ENCODE measurements around the gene TSACC. TPM values are rescaled to one million over a fixed set of nuclear protein-coding genes. Genes with fewer than 3 reads are reported as not detected.

TSACC gene
- total and polyA plus RNA-seq, 10 of the 15 experiments (the other 5 are each of a cell fraction or from before 2014, with no cell fraction given), result 0.25 to 2.8 (median 0.92) TPM; not detected in 4

- Histone ChIP-seq H3K27ac (ENCODE audit: control insufficient read depth, insufficient read depth) (no peak overlapping the region), H3K4me3 (no peak overlapping the region), H3K4me1 (ENCODE audit: control insufficient read depth, insufficient read depth, low read length) (no peaks in the 10 kb centered on the region), H3K9ac (ENCODE audit: control insufficient read depth, insufficient read depth, low read length) (no peak overlapping the region), H3K4me2 (ENCODE audit: control insufficient read depth, insufficient read depth) (no peak overlapping the region), H3K9me3 (replicated peaks; ENCODE audit: control insufficient read depth, insufficient read depth, low read length) (no peaks in the 10 kb centered on the region), H3K79me2 (ENCODE audit: control insufficient read depth, insufficient read depth, low read length) (no peaks in the 10 kb centered on the region), H4K20me1 (ENCODE audit: control insufficient read depth, insufficient read depth) (no peaks in the 10 kb centered on the region), H3K36me3 (ENCODE audit: control insufficient read depth in 2 of 2, insufficient read depth in 2 of 2, low read length in 1 of 2) (no peaks in the 10 kb centered on the region), H3K27me3 (replicated peaks in 1 of 2; ENCODE audit: control insufficient read depth in 2 of 2, insufficient read depth in 2 of 2, low read length in 1 of 2) (peaks cover 3 to 11% of the 10 kb centered on the region in 2 experiments; a peak in 3 of 4 replicates), H2AFZ (ENCODE audit: control insufficient read depth, low read depth, low read length) (no peak overlapping the region)
- SMC1A ChIA-PET (ENCODE audit: uncharacterized antibody, unreplicated experiment), result no interaction called here
- POLR2A ChIA-PET, result no interaction called here
- ATAC-seq, result no peak
- no TSS peak for BruUV-seq (replicated peaks)
- FAIRE-seq, result no peak
- intact Hi-C loops (cut with micrococcal nuclease; ENCODE audit: unreplicated experiment) (no loop called here), in situ Hi-C loops (cut with MboI) (no loop called here)
- DNase-seq (ENCODE audit: low read depth, low spot score), result no peak
- 36% methylated on average over 9 of the region's 9 CpGs for WGBS (ENCODE audit: insufficient coverage, insufficient replicate concordance, low lambda C conversion rate, missing lambda C conversion rate)
- CTCF ChIA-PET, result no interaction called here
- RAD21 ChIA-PET (ENCODE audit: unreplicated experiment), result interaction anchor here (0.5 kb wide), 1 partner anchor 75 kb away, joined by 3 read pairs; no protein-coding TSS in a partner anchor
- no peak for TF ChIP-seq CBX5 (IDR thresholded peaks at IDR 0.05; ENCODE audit: low read depth)
- no peak for TF ChIP-seq IRF5 (IDR thresholded peaks at IDR 0.05; ENCODE audit: borderline replicate concordance)
- no peak for TF ChIP-seq CHD4 (IDR thresholded peaks at IDR 0.05)
- TF ChIP-seq ZNF24 (IDR thresholded peaks at IDR 0.05), result no peak
- TF ChIP-seq RAD21 (IDR thresholded peaks at IDR 0.05; ENCODE audit: insufficient read depth, low read depth, low read length), result no peak
- TF ChIP-seq YBX1 (IDR thresholded peaks at IDR 0.05), result no peak
- no peak for TF ChIP-seq TCF12 (IDR thresholded peaks at IDR 0.05; ENCODE audit: low read depth, low read length)
- TF ChIP-seq CUX1 (IDR thresholded peaks at IDR 0.05; ENCODE audit: insufficient replicate concordance, low read depth, low read length), result no peak
- TF ChIP-seq SP1 (IDR thresholded peaks at IDR 0.05; ENCODE audit: low read depth, low read length), result no peak
- TF ChIP-seq SREBF1 (IDR thresholded peaks at IDR 0.05; ENCODE audit: low read length), result no peak
- no peak for TF ChIP-seq E2F8 (IDR thresholded peaks at IDR 0.05; ENCODE audit: low read depth, partially characterized antibody)
- no peak for TF ChIP-seq SRF (IDR thresholded peaks at IDR 0.05; ENCODE audit: low read depth in 2 of 2, low read length in 2 of 2)
- TF ChIP-seq HSF1 (IDR thresholded peaks at IDR 0.05; ENCODE audit: low read depth, low read length), result no peak
These were observed 29.2 kb downstream of the TSACC start for GRCh38 chr1:156367383-156368156.

Measured in GM12878 (cell line).